ENCODE measurements around the gene PIAS4.

Gene PIAS4

GRCh38 chr19:3968556-3969434 lies 38.7 kb upstream of the PIAS4 start (continued):
- TF ChIP-seq, protein P1, sequence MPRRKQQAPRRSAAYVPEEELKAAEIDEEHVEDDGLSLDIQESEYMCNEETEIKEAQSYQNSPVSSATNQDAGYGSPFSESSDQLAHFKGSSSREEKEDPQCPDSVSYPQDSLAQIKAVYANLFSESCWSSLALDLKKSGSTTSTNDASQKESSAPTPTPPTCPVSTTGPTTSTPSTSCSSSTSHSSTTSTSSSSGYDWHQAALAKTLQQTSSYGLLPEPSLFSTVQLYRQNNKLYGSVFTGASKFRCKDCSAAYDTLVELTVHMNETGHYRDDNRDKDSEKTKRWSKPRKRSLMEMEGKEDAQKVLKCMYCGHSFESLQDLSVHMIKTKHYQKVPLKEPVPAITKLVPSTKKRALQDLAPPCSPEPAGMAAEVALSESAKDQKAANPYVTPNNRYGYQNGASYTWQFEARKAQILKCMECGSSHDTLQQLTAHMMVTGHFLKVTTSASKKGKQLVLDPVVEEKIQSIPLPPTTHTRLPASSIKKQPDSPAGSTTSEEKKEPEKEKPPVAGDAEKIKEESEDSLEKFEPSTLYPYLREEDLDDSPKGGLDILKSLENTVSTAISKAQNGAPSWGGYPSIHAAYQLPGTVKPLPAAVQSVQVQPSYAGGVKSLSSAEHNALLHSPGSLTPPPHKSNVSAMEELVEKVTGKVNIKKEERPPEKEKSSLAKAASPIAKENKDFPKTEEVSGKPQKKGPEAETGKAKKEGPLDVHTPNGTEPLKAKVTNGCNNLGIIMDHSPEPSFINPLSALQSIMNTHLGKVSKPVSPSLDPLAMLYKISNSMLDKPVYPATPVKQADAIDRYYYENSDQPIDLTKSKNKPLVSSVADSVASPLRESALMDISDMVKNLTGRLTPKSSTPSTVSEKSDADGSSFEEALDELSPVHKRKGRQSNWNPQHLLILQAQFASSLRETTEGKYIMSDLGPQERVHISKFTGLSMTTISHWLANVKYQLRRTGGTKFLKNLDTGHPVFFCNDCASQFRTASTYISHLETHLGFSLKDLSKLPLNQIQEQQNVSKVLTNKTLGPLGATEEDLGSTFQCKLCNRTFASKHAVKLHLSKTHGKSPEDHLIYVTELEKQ (tag by site-specific recombination; IDR thresholded peaks at IDR 0.05; ENCODE audit: borderline replicate concordance), result peak; percentile 40
- TF ChIP-seq ZNF148 (tag by site-specific recombination; IDR thresholded peaks at IDR 0.05; ENCODE audit: borderline replicate concordance) (no peak), WT1 (tag by site-specific recombination; IDR thresholded peaks at IDR 0.05) (peak; percentile 80), ZNF280C (tag by site-specific recombination; IDR thresholded peaks at IDR 0.05) (no peak), SETDB1 (IDR thresholded peaks at IDR 0.05; ENCODE audit: insufficient read length, low read length) (no peak), HOXA7 (CRISPR knock-in tag; IDR thresholded peaks at IDR 0.05; ENCODE audit: borderline replicate concordance) (no peak), ZNF2 (tag by site-specific recombination; IDR thresholded peaks at IDR 0.05) (0 out of 2 replicates have a peak, but pooled peaks have one; percentile 16), ZNF266 (tag by site-specific recombination; IDR thresholded peaks at IDR 0.05; ENCODE audit: low read depth) (no peak), ZNF184 (tag by site-specific recombination; IDR thresholded peaks at IDR 0.05) (peak; percentile 70; the same call in 1 of the 2 replicates), ZNF776 (tag by site-specific recombination; IDR thresholded peaks at IDR 0.05; ENCODE audit: borderline replicate concordance) (no peak), ZNF530 (tag by site-specific recombination; IDR thresholded peaks at IDR 0.05; ENCODE audit: low read depth) (no peak), ZFP69B (tag by site-specific recombination; IDR thresholded peaks at IDR 0.05) (peak; percentile 70), BCL11A (tag by site-specific recombination; IDR thresholded peaks at IDR 0.05; ENCODE audit: low read depth) (no peak; the same call in 1 of the 2 replicates), ZNF777 (tag by site-specific recombination; IDR thresholded peaks at IDR 0.05; ENCODE audit: borderline replicate concordance) (no peak), ZSCAN16 (tag by site-specific recombination; IDR thresholded peaks at IDR 0.05) (no peak), ZNF707 (tag by site-specific recombination; IDR thresholded peaks at IDR 0.05) (no peak), ZNF132 (tag by site-specific recombination; IDR thresholded peaks at IDR 0.05; ENCODE audit: borderline replicate concordance) (no peak), ZNF433 (tag by site-specific recombination; IDR thresholded peaks at IDR 0.05; ENCODE audit: low read depth) (no peak)
- TF ChIP-seq, protein P2, sequence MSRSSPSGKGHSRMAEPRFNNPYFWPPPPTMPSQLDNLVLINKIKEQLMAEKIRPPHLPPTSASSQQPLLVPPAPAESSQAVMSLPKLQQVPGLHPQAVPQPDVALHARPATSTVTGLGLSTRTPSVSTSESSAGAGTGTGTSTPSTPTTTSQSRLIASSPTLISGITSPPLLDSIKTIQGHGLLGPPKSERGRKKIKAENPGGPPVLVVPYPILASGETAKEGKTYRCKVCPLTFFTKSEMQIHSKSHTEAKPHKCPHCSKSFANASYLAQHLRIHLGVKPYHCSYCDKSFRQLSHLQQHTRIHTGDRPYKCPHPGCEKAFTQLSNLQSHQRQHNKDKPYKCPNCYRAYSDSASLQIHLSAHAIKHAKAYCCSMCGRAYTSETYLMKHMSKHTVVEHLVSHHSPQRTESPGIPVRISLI (tag by site-specific recombination; IDR thresholded peaks at IDR 0.05), result no peak; the same call in 1 of the 2 replicates

All from HEK293 (cell line).